CD4-positive, alpha-beta T cell treated with Interferon gamma for 1 hour (primary cell): ENCODE measurements around the gene AIG1.

Source experiments
- DNase-seq: peaks from one replicate; pipeline ENCODE4 v3.0.0-alpha.2; 2020

AIG1 gene

GRCh38 chr6:143204045-143204444, 143.4 kb downstream of the AIG1 start:
- no peak for DNase-seq

DNA sequence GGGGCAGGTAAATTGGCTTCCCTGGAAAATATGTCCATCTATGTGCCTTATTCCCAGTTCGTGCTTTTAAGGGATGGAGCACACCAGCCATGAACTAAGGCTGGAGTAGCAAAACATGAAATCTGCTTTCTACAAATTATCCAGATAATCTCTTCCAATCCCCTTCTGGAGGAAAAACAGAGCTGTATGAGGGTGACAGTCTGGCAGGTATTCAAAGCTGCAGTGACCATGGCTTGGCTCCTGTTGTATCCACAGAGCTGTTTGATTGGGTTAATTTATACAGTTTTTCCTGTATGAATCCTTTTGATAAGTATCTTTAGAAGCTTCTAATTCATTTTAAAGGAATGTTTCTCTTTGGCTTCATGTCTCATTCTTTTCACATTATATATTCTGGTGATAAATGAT, 144.4 kb downstream of the AIG1 start:
- no peak for DNase-seq

DNA sequence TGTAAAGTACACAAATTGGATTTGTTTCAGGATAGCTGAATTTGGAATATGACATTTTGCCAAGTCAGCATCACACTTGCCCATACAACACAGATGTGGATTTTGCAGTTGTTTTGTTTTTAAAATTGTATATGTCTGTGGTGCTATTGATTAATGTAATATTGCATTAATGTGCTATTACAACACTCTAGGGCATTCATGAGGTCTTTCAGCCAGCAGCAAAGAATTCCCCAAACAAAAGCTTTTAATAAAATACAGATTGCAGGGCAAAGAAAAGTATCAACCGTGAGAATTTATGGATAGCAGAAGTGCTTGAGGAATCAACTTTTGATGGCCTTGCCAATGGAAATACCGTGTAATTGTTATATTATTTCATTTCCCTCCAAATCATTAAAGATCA, 144.9 kb downstream of the AIG1 start:
- no peak for DNase-seq

DNA sequence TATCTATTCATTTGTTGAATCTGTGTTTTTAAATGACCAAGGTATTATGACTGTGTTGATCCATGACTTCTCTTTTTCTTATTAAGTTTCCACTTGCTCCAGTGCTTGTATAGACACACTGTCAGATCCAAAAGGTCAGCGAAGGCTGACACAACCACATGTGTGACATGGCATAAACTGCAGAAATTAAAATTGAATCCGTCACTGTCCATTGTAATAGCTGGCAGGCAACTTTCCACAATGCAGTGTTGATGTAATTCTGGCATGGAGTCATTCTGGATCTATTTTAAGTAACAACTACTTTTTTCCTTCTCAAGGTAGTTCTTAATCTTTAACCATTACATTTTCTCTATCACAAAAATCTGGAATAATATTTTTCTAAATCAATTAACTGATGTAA, 145.3 kb downstream of the AIG1 start:
- DNase-seq = no peak

DNA sequence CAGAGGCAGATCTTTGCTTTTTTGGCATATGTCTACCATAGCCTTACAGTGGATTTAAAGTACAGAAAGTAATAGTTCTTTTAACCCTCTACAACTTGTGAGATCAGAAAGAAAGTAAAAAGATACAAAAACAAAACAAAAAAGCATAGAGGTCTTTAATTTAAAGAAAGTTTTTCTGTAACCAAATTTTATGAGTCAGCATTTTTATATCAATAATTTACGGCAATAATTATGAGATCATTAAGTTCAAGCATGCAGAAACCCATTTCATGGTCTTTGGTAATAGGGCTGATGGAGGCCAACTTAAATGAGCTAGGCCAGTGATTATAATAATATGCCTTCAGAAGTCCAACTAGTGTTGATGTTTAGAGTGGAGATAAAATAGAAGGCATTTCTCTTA, 145.9 kb downstream of the AIG1 start:
- no peak for DNase-seq

GRCh38 chr6:143210420-143210819, 149.7 kb downstream of the AIG1 start:
- DNase-seq = no peak

DNA sequence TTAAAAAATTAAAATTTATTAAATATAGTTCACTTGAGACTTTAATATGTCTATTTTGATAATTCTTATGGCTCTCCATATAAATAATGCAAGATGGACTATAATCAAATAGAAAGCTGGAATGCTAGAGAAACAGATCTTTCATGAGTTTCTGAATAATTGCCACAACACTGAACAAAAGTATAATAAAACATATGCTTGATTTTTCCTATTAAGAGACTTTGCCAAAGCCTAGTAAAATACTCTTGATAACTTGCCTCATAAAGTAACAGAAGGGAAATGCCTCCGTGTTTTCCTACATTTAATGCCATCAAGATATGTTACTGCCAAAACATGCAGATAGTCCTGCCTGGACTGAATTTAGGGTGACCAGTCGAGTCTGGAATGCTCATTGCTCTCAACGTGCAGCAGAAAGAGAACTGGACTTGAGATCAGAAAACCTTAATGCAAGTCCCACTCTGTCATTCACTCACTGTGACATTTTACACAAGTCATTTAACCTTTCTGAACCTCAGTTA, 153.2 kb downstream of the AIG1 start:
- DNase-seq = no peak

- DNase-seq = no peak
Observed at GRCh38 chr6:143215363-143215762, 154.7 kb downstream of the AIG1 start.

DNA sequence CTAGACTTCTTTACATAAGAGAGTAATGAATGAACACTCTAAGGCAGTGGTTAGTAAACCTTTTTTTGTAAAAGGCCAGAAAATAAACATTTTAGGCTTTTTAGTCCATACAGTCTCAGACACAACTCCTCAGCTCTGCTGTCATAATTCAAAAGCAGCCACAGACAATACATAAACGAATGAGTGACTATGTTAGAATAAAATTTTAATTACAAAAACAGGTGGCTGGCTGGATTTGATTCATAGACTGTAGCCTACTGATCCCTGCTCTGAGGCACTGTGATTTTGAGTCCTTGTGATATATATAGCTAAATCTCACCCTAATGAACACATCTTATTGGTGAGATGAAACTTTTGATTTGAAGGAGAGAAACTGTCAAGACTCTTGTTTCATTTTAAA, 155.1 kb downstream of the AIG1 start:
- DNase-seq = no peak

- no peak for DNase-seq
Observed at GRCh38 chr6:143218233-143218632, 157.5 kb downstream of the AIG1 start.

DNA sequence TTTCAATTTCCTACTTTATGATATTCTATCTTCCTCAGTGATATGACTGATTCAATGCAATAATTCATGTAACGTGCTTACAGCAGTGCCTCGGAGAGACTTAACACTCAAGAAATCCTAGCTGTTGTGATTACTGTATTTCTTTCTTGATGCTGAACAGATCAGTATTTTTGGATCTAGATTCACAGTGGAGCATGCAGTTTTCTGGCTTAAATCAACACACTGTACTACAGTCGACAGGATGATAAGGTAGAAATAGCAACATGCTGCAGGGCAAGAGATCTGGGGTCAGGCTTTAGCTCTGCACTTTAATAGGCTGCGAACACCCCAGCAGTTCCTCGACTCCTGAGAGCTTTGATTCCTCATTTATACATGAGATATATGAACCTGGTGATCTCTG, 161.0 kb downstream of the AIG1 start:
- DNase-seq = no peak

GRCh38 chr6:143222310-143222709, 161.6 kb downstream of the AIG1 start:
- DNase-seq = no peak

DNA sequence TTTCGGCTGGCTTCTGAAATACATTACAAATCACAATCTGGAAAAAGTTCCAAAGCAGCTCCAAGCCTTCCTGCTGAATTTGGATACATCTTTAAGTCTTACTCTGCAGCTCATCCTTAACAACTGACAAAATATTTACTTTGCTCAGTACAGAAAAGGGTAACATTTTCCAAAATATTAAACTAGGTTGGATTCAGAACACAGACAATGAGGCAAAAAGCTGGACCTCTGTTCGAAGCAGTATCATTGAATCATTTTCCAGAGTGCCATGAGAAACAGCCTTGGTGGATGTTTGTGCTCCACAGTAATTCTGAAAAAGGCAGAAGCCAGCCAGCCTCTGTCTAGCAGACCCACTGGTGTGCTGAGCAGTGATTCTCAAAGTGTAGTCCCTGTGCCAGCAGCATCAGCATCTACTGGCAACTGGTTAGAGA, 162.1 kb downstream of the AIG1 start:
- DNase-seq = no peak

DNA sequence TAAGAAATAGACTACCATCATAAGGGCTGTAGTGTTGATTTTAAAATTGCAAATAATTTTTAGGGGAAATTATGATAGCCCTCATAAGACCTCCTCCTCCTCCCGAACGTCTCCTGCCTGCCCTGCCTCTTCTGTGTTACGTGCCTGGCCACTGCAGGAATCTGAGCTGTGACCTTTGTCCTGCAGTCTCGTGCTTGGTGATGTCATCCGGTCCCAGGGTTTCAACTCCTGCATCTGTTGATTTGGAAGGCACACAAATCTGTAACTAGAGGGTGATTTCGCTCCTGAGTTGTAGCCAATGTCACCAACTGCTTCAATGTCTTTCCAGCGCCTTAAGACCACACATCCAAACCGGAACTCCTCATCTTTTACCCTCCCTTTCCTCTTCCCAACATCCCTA, 163.2 kb downstream of the AIG1 start:
- no peak for DNase-seq

DNA sequence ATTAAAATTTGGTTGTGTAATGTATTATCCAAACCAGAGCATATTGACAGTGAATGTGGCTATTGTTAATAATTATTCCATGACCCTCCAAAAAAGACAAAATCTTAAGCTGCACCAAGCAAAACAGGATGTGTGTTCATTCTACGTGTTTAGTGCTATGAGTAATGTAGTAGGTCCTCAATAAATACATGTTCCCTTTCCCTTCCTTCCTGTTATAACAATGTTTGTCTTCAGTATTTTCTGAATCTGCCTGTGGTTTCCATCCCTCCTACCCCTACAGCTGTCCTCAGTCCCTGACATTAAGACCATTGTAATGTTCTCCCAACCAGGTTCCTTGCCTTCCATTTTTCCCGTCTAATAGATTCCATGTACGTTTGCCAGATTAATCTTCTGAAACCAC, 163.8 kb downstream of the AIG1 start:
- DNase-seq = no peak

DNA sequence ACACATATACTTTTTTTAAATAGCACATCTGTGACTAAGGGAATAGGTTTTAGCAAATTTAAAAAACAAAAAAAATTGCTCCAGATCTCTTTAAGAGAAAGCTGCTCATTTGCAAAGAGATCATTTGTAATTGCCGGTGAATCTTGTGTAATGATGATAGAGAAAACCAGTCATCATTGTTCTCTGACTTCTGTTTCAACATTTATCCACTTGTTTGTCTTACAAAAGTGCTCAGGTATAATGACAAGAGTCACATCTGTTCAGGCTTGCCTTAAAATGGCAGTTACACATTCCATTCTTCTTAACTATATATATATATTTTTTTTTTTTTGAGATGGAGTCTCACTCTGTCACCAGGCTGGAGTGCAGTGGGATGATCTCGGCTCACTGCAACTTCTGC, 165.2 kb downstream of the AIG1 start:
- no peak for DNase-seq

GRCh38 chr6:143227675-143228074, 167.0 kb downstream of the AIG1 start:
- no peak for DNase-seq

DNA sequence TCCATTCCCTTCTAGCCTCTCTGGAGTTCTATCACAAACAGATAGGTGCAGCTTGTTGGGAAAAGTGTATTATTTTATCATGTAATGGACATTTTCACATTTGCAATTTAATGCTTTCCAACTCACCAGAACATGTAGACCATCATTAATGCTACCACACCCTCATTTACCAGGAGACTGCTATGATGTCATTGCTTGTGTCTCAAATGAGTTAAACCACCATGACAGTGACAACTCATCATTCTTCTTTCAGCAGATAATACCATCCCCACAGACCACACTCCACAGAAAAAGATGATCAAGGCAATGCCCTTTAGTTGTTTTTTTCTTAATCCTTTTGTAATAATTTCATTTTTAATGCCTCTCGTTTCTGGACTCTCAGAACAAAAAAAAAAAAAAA, 168.7 kb downstream of the AIG1 start:
- no peak for DNase-seq

- DNase-seq = no peak
Observed at GRCh38 chr6:143232849-143233248, 172.2 kb downstream of the AIG1 start.

DNA sequence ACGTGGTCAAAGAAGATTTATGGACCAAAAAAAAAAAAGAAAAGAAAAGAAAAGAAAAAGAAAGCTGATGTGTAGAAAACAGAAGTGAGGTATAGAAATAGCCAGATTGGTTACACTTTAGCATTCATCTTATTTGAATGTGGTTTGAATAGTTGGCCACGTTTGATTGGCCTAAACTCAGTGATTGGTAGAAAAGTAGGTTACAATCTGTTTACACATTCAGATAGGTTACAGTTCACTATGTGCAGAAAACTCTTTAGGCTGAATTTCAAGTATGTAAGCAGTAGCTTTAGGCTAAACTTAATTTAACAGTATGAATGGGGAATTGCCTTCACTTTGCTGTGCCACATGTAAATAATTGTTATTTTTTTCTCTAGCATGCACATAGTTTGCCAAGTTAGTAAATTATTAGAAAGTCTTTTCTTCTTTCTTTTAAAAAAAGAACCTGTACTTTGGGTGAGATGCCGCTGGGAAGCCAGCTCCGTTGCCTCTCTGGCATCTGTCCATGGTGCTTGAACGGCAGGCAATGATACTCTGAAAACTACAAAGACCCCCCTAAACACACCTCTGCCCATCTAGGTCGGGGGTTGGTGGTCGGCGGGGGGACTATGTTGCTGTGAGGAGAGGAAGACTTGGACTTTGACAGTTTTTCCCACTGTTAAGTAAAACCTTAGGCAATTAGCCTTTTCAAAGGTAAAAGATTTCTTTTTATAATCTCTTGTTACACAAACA, 173.0 kb downstream of the AIG1 start:
- DNase-seq = no peak

- DNase-seq = no peak
Observed at GRCh38 chr6:143234734-143235133, 174.0 kb downstream of the AIG1 start.

DNA sequence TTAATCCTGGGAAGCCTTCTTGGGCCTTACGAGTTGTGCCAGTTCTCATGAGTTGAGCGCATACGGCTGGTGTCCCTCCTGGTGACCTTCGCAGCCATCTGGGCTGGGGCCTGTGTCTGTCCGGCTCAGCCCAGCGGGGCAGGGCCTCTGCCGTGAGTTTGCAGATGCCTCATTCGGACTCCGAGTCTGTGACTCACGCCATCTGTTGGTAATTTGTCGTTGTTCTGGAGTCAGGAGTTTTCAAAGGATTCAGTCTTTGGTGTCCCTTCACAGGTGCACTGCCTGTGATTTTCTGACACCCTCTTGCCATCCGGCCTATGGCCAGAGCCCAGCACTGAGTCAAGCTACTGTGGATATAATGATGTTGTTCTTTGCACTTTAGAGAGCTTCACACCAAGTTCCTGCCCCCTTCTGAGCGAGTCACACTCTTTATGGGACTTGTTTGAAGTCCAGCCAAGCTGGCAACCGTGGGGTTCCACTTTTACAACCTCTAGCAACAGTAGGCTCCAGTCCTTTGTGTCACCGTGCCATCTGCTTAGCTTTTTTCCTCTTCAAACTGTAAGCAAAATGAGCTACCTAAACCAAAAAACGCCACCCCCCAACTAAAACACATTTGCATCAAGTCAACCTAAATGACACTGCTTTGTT, 175.6 kb downstream of the AIG1 start:
- DNase-seq = no peak

- no peak for DNase-seq
Observed at GRCh38 chr6:143238306-143238705, 177.6 kb downstream of the AIG1 start.

DNA sequence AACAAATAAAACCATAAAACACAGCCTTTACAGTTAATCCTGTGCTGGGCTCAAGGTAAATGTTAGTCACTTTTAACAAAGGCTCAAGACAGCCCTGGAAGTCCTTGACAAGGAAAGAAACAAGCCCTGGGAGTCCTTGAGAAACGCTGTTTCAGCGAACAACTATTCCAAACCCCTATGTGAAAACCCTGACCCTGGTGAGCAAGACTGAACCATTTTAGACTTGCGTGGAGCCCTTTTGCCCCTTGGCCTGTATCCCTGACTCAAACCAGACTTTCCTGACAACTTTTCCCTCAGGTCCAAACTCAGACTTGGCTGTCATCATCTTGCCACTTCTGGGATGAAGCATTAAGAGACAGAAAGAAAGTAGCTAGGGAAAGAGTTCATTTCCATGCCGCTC, 180.4 kb downstream of the AIG1 start:
- no peak for DNase-seq

DNA sequence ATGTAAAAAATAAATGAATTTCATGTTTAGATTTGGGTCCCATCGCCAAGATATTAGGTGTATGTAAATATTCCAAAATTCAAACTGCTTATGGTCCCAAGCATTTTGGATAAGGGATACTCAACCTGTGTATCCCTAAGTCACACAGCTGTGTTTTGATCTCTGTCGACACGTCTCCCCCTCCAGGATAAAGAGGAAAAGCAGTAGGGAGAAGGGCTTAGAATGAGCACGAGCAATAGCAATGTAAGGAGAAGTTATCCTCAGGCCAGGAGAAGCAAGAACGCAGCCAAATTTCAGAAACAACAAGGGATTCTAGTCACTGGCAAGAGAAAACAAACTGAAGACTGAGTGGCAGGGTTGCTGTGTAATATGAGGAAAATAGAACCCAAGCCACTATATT, 181.2 kb downstream of the AIG1 start:
- no peak for DNase-seq
